KMS-11 (cell line): ENCODE results near the gene DENND1A.

ENCODE experiments used
- H2AFZ ChIP-seq: fragments of 200-600 bp; sonication (generic); 2 replicates; pipeline ENCODE4 v1.6.1; 2016; ENCODE audit warnings: antibody characterized with exemption, mixed run types, low read depth
- H3K27ac ChIP-seq: fragments of 200-600 bp; sonication (generic); 2 replicates; pipeline ENCODE4 v1.6.1; 2016; ENCODE audit warnings: mild to moderate bottlenecking, mixed run types
- H3K27me3 ChIP-seq: fragments of 200-600 bp; sonication (generic); 2 replicates; pipeline ENCODE4 v1.6.1; 2017; ENCODE audit warnings: mild to moderate bottlenecking, low read depth, mixed run types, moderate library complexity; ENCODE audit not compliant: insufficient read depth
- H3K36me3 ChIP-seq: fragments of 200-600 bp; sonication (generic); 2 replicates; pipeline ENCODE4 v1.6.1; 2017; ENCODE audit warnings: mild to moderate bottlenecking, mixed run types; ENCODE audit not compliant: insufficient read depth
- H3K4me1 ChIP-seq: fragments of 200-600 bp; sonication (generic); 2 replicates; pipeline ENCODE4 v1.6.1; 2016; ENCODE audit warnings: mild to moderate bottlenecking, low read depth, mixed run types; ENCODE audit not compliant: poor library complexity, severe bottlenecking
- H3K4me2 ChIP-seq: fragments of 200-600 bp; sonication (generic); 2 replicates; pipeline ENCODE4 v1.7.0; 2016; ENCODE audit warnings: mild to moderate bottlenecking, mixed run types
- H3K4me3 ChIP-seq: fragments of 200-600 bp; sonication (generic); IDR thresholded peaks from 2 replicates; pipeline ENCODE4 v1.6.1; 2017; ENCODE audit warnings: low read depth, low read length, mixed read lengths; ENCODE audit not compliant: insufficient read depth
- H3K79me2 ChIP-seq: fragments of 200-600 bp; sonication (generic); 2 replicates; pipeline ENCODE4 v1.6.1; 2016; ENCODE audit warnings: low read depth, mixed run types; ENCODE audit not compliant: insufficient read depth
- H3K9ac ChIP-seq: fragments of 200-600 bp; sonication (generic); 2 replicates; pipeline ENCODE4 v1.6.1; 2016; ENCODE audit warnings: mild to moderate bottlenecking, mixed run types
- H4K20me1 ChIP-seq: fragments of 200-600 bp; sonication (generic); 2 replicates; pipeline ENCODE4 v1.6.1; 2016; ENCODE audit warnings: mild to moderate bottlenecking, mixed run types; ENCODE audit not compliant: insufficient read depth
- CTCF ChIP-seq: fragments of 200-600 bp; sonication (generic); conservative IDR thresholded peaks from 2 replicates; pipeline ENCODE4 v1.6.1; 2017; ENCODE audit warnings: low read depth, mild to moderate bottlenecking, antibody characterized with exemption, low read length, moderate library complexity, mixed read lengths

Gene DENND1A

GRCh38 chr9:123771690-123772089 lies 158.2 kb downstream of the DENND1A start:
- no peaks in the 10 kb centered on the region for H4K20me1 ChIP-seq
- no peaks in the 10 kb centered on the region for H3K79me2 ChIP-seq

GRCh38 chr9:123769719-123770118 lies 160.2 kb downstream of the DENND1A start:
- Histone ChIP-seq H3K9ac (no peak overlapping the region), H3K4me2 (no peak overlapping the region), H3K4me3 (no peak overlapping the region), H3K4me1 (no peaks in the 10 kb centered on the region), H3K27ac (no peak overlapping the region), H3K36me3 (no peaks in the 10 kb centered on the region), H2AFZ (no peak overlapping the region), H4K20me1 (no peaks in the 10 kb centered on the region), H3K27me3 (no peaks in the 10 kb centered on the region), H3K79me2 (no peaks in the 10 kb centered on the region)
- TF ChIP-seq CTCF, result no peak

More at GRCh38 chr9:123771690-123772089, 158.2 kb downstream of the DENND1A start:
- Histone ChIP-seq H3K36me3 (no peaks in the 10 kb centered on the region), H3K4me2 (no peak overlapping the region), H3K4me1 (no peaks in the 10 kb centered on the region), H2AFZ (no peak overlapping the region), H3K27ac (no peak overlapping the region), H3K9ac (no peak overlapping the region), H3K27me3 (no peaks in the 10 kb centered on the region), H3K4me3 (no peak overlapping the region)
- TF ChIP-seq CTCF, result no peak

GRCh38 chr9:123763910-123764588 lies 165.9 kb downstream of the DENND1A start:
- Histone ChIP-seq H3K36me3 (no peaks in the 10 kb centered on the region), H3K79me2 (no peaks in the 10 kb centered on the region), H3K9ac (no peak overlapping the region), H3K4me1 (no peaks in the 10 kb centered on the region), H4K20me1 (no peaks in the 10 kb centered on the region), H3K27ac (no peak overlapping the region), H3K4me2 (no peak overlapping the region), H2AFZ (no peak overlapping the region), H3K27me3 (no peaks in the 10 kb centered on the region), H3K4me3 (no peak overlapping the region)
- TF ChIP-seq CTCF, result no peak

GRCh38 chr9:123761905-123762605 lies 167.9 kb downstream of the DENND1A start:
- H4K20me1 ChIP-seq, result no peaks in the 10 kb centered on the region
- no peaks in the 10 kb centered on the region for H3K36me3 ChIP-seq
- H3K27ac ChIP-seq, result no peak overlapping the region
- H3K4me3 ChIP-seq, result no peak overlapping the region
- H3K4me1 ChIP-seq, result no peaks in the 10 kb centered on the region
- no peak overlapping the region for H2AFZ ChIP-seq
- no peaks in the 10 kb centered on the region for H3K79me2 ChIP-seq
- TF ChIP-seq CTCF, result no peak
- no peak overlapping the region for H3K4me2 ChIP-seq
- H3K9ac ChIP-seq, result no peak overlapping the region
- no peaks in the 10 kb centered on the region for H3K27me3 ChIP-seq
